ENCODE results near the gene ATRAID.
"Not testable (repeated sequence)": the region's sequence is repeated elsewhere in the genome, so short reads cannot be mapped to it uniquely, and the experiment has no call there.

The ATRAID gene, protein sequence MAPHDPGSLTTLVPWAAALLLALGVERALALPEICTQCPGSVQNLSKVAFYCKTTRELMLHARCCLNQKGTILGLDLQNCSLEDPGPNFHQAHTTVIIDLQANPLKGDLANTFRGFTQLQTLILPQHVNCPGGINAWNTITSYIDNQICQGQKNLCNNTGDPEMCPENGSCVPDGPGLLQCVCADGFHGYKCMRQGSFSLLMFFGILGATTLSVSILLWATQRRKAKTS

DNA sequence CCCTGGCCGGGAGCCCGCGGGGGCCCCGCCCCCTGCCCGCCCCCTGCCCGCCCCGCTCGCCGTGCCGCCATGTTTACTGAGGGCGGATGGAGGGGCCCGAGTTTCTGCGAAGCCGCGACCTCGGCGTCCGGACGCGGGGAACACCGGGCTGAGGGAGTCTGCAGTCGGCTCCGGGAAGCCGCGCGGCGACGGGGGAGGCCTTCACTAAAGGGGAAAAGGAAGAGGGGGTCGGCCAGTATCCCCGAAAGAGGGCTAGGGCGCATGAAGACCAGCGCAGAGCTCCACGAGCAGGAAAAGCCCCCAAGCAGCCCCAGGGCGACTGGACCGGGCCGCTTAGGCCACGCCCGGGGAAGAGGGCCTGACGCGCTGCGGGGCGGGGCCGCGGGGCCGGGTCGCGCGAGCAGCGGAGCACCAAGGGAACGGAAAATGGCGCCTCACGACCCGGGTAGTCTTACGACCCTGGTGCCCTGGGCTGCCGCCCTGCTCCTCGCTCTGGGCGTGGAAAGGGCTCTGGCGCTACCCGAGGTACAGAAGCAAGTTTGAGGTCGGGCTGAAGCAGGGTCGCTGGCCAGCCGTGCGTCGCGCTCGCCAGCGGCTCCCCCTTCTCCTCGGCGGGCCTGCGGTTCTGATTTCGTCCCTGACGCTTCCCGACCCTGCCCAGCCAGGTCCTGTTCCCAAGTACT lies at the start of gene ATRAID, which contains the start of gene SLC5A6:
Gene ATRAID, plus strand, starts transcription at position 99 of the 683 bp plus-strand sequence. Its CDS starts 328 bp downstream, at position 427.
Gene SLC5A6, minus strand, starts transcription at position 326 of the 683 bp plus-strand sequence. CDS start 4,618 bp downstream, outside the sequence.
- DNase-seq (ENCODE audit: low read depth in 2 of 2), result peak; percentile 82 to 88

DNA sequence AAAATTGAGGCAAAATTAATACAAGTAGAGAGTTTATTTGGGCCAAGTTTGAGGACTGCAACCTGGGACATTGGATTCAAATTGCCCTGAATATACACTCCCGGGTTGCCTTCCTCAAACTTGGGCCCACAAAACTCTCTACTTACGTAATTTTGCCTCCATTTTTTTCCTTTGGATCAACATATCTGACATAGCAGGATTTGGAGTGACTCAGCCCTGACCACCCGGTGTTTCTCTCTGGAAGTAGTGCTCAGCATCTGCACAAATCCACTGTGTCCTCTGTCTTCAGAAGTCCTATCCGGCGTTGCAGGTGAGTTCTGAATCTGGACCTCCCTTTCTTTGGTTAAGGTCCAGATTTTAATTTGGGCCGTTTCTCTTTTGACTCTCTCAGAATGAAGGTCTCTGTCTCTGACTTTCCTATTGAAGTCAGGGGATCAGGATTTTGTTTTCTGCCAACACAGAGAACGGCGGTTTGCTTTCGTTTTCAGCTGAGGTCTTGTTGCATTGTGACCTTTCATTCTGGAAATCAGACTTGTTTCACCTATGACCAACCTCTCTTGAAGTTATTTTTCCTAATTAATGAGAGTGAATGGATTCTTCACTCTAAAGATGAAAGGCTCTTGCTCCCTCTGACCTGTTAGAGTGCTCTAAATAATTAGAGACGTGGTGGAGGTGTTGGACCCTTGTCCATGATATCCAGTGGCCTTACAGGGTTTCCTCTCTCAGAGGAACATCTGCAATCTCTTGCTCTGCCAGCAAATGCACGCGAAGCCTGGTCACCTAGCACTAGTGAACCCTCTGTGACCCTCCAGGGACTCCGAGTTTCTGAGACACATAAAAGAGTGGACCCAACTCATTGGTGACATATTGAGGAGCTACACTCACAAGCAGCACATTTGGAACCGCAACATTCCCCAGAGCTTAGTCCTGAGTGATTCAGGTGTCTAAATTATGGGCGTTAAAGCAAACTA lies 49.4 kb upstream of the ATRAID start:
- DNase-seq (ENCODE audit: low read depth in 2 of 2), result no peak

DNA sequence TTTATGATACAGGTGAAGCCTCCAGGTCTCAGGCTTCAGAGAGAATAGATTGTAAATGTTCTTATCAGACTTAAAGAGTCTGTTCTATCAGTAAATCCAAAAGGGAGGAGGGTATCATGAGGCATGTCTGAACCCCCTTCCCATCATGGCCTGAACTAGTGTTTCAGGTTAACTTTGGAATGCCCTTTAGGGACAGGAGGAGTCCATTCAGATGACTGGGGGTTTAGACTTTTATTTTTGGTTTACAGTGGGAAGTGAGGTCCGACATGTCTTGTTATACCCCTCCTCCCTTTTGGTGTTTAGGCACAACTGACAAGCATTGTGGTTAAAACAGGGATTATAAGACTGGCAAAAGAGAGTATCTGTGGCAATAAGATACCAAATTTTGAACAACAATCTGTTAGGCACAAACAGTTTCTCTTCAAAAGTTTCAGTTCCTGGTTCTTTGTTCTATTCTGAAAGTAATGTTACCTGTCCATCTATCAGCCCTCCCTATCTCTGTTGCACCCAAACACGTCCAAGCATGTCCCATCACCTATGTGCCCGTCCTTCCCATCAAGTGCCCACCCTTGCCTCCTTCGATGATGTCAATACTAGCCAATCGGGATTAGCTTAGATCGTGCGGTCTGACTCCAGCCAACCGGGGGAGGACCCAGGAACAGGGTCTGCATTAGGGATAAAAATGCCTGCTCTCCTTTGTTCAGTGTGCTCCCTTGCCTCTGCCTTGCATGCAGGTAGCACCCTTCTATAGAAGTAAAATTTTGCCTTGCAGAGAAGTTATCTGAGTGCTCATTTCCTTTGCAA lies 46.7 kb upstream of the ATRAID start:
- DNase-seq (ENCODE audit: low read depth in 2 of 2), result no peak

DNA sequence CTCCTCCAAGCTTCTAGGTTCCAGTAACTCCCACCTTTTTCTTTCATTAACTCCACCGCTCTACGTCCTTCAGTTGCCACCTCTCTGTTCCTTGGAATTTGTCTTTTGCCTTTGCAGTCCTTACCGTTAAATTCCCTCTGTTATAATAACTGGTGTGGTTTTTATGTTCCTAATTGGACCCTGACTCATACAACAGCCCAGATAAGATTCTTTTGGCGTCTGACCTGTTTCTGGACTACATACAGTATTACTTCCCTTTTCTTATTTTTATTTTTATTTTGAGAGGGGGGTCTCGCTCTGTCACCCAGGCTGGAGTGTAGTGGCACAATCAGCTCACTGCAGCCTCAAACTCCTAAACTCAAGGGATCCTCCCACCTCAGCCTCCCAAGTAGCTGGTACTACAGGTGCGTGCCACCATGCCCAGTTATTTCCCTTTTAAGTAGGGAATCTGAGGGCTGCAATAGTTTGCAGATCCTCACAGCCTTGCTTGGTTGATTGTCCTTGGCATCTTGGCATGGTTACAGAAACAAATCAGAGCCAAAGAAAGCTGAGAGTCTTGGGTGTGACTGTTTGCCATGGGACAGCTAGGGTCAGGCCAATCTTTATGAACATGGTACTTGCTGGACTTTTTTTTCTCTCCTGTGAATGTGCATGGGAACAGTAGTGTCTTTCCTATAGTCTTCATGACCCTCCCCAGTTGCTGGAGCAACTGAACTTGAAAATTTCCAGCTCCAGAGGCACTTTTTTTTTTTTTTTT lies 41.1 kb upstream of the ATRAID start:
- no peak for DNase-seq (ENCODE audit: low read depth in 2 of 2)

DNA sequence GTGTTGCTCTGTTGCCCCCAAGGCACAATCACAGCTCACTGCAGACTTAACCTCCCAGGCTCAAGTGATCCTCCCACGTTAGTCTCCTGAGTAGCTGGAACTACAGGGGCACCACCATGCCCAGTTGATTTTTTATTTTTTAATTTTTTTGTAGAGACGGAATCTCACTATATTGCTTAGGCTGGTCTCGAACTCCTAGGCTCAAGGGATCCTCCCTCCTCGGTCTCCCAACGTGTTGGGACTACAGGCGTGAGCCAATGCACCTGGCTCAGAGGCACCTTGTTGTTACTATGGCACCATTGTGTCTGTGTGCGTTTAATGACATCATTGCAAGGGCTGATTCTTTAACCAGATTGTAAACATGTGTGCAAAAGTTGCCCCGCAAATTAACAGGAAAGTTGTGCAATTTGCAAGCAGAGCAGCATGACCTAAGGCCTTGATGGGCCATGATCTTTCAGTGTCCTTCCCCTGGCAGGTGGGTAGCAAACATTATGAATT lies 40.4 kb upstream of the ATRAID start:
- DNase-seq (ENCODE audit: low read depth in 2 of 2), result no peak

DNA sequence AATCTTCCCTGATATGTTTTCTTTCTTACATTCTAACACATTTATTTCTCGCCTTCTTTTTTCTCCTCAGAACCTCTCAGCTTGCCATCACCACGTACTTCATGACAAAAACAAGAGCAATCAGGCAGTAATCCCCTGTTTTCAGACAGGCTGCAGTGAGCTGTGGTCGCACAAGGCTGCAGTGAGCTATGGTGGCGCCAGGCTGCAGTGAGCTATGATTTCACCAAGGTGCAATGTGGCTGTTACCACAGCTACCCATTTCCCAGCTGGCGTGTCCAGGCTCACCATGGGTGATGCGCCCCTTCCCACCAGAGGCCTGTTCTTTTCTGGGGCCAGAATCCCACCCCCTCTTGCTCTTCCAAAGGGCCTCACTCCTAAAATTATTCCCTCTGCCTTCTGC lies 37.2 kb upstream of the ATRAID start:
- DNase-seq (ENCODE audit: low read depth in 2 of 2), result no peak

DNA sequence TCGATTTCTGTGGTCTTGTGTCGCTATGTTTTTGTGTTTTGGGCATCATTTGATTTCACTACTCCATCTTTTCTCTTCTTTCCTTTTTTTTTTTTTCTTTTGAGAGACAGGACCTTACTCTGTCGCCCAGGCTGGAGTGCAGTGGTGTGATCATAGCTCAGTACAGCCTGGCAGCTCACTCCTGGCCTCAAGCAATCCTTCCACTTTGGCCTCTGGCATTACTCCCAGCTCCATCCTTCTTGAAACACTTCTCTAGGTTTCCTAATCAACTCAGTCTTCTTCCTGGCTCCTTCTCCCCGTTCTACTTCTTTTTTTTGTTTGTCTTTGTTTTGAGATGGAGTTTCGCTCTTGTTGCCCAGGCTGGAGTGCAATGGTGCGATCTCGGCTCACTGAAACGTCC lies 36.5 kb upstream of the ATRAID start:
- DNase-seq (ENCODE audit: low read depth in 2 of 2), result no peak

DNA sequence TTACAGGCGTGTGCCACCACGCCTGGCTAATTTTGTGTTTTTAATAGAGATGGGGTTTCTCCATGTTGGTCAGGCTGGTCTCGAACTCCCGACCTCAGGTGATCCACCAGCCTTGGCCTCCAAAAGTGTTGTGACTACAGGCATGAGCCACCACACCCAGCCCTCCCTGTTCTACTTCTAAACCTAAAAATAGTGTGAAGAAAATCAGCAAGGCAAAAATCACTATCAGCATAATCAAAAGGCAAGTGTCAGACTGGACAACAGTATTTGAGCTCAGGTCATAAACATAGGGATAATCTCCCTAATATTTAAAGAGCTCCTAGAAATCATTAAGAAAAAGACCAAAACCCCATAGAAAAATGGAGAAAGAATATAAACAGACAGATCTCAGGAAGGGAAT lies 36.1 kb upstream of the ATRAID start:
- DNase-seq (ENCODE audit: low read depth in 2 of 2), result not testable (repeated sequence)

DNA sequence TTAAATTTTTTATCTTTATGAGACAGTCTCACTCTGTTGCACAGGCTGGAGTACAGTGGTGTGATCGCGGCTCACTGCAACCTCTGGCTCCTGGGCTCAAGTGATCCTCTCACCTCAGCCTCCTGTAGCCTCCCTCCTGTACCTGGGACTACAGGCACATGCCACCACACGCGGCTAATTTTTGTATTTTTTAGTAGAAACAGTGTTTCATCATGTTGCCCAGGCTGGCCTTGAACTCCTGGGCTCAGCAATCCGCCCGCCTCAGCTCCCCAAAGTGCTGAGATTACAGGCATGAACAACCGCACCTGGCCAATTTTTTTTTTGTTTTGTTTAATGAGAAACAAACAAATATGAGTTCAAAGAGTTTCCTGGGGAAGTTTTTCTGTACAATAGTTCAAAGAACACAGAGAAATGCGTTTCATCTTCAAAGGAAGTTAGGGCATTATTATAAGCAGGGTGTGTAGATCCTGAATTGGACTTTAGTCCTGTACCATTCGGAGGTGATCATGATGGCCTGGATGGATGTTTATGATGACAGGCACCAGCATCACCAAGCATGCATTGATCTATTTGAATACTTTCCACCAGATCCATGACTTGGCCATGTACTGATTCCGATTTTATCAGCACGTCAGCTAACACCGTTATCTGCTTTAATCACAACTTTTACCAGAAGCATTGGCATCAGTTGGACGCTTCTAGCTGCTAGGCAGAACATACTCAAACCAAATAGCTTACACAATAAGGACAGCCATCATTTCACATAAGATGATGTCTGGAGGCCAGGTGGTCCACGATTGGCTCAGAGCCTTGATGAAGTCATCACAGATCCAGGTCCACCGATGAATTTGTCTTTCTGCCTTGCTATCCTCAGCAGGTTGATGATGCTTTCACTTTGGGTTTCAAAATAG lies 34.1 kb upstream of the ATRAID start:
- no peak for DNase-seq (ENCODE audit: low read depth in 2 of 2)

DNA sequence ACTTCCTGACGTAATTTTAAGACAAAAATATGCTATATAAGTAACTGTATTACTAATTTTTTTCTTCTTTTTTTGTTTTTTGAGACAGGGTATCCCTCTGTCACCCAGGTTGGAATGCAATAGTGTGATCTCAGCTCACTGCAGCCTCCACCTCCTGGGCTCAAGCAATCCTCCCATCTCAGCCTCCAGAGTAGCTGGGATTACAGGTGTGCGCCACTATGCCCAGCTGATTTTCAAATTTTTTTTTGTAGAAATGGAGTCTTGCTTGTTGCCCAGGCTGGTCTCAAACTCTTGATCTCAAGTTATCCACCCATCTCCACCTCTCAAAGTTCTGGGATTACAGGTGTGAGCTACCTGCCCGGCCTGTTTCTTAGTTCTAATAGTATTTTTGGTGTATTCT lies 33.4 kb upstream of the ATRAID start:
- DNase-seq (ENCODE audit: low read depth in 2 of 2), result no peak

DNA sequence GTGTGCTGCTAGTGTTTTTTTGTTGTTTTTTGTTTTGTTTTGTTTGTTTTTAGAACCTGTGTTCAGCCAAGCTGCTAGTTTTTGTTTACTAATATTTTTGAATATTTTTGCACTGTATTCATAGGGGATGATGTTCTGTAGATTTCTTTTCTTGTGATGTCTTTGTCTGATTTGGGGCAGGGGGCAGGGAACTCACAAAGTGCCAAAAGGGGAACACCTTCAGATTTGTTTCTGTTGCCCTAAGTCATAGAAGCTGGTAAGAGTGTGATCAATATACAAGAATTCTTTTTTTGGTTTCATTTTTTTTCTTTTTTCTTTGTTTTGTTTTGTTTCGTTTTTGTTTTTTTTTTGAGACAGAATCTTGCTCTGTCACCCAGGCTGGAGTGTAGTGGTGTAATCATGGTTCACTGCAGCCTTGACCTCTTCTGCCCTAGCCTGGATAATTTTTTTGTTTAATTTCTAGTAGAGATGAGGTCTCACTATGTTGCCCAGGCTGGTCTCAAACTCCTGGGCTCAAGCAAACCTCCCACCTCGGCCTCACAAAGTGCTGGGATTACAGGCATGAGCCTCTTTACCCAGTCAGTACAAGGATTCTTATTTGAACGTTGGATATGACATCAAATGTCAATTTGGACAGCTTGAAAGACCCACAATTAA lies 32.4 kb upstream of the ATRAID start:
- no peak for DNase-seq (ENCODE audit: low read depth in 2 of 2)

DNA sequence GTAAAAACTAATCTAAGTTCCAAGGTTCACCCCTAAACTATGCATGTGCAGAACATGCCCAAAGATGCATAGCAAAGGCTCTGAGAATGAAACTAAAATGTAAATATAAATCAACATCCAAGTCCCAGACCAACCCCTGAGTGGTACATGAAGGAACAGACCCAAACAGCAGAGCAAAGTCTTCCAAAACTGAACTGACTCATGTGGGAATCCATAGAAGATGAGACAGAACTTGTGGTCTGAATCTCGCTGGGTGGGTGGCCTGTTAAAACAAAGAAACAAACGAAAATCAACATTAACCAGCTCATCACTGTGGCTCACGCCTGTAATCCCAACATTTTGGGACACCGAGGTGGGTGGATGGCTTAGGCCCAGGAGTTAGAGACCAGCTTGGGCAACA lies 29.5 kb upstream of the ATRAID start:
- no peak for DNase-seq (ENCODE audit: low read depth in 2 of 2)

DNA sequence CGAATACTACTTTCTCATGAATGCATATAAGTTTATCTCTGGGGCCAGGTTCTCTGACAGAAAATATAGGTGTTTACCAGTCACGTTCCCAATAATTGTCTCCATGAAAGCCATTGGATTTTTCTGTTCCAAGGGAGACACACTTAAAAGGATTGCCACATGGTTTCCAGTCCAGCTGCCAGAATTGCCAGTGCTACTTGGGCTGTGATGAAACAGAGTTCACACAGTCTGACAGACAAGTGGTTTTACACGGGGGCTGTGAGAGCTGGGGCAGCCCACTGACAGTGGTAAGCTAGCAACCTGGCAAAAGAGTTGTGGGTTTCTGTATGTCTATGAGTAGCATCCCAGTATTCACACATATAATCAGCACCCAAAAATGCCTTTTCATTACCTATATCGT lies 27.7 kb upstream of the ATRAID start:
- no peak for DNase-seq (ENCODE audit: low read depth in 2 of 2)

DNA sequence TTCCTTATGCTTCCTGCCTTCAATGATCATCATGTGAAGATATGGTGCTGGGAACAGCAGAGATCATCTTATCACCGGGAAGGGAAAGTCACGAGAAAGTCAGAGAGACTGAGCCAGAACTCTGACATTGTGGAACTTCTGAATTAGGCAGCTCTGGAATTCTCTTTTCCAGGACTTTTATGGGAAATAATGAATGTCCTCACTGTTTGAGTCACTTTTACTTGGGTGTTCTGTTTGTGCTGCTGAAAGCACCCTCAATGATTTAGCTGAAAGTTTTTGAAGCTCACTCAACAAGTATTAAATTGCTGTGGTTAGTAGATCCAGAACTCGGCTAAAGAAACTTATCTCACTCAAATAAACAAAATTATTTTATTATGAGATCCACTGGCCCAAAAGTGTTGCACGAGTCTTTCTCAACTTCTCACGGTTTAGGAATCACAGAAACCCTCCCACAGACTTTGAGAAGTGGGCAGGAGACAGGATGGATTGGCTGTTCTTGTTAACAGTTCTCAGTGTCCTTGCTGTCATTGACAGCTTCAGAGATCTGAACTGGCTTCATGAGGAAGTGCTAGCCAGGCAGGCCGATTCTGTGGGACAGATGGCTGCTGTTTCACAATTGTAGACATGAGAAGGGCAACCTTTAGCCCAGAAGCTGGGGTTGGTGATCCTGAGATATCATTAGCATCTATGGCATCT lies 26.4 kb upstream of the ATRAID start:
- DNase-seq (ENCODE audit: low read depth in 2 of 2), result no peak

DNA sequence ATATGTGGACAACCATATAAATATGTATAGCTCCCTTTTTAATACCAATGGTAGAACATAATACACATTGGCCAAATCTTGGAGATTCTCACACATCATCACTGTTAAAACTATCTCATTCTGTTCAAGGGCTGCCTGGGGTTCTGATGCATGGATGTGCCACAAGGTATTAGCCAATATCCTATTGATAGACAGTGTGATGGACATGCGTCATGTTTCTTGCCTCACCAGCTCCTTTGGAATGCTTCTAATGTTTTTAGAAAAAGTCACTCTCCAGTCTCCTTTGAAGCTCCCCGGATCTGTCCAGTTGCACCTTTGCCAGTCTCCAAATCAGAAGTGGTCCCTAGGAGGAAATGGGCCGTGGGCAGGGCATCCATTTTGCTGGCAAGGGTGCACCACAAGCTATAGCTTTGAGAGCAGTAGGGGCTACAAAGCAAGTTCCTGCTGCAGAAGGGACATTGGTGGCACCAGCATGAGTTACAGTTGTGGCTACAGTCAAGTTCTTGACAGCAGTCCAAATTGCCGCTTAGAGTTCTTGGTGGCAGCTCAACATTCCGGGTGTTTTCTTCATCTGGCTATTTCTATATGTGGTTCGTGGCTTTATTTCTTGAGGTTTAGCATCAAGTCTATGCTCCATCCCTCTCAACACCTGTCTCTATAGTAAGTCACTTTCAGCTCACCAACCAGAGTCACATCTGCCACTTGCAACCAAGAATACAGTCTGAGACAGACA lies 25.1 kb upstream of the ATRAID start:
- no peak for DNase-seq (ENCODE audit: low read depth in 2 of 2)

DNA sequence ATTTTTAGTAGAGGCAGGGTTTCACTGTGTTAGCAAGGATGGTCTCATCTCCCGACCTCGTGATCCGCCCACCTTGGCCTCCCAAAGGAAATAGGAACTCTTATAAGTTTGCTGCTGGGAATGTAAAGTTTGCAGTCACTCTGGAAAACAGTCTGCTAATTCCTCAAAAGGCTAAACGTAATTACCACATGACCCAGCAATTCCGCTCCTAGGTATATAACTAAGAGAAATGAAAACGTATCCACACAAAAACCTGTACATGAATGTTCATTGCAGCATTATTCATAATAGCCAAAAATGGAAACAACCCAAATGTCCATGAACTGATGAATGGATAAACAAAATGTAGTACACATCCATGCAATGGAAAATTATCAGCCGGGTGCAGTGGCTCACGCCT lies 21.9 kb upstream of the ATRAID start:
- DNase-seq (ENCODE audit: low read depth in 2 of 2), result no peak

DNA sequence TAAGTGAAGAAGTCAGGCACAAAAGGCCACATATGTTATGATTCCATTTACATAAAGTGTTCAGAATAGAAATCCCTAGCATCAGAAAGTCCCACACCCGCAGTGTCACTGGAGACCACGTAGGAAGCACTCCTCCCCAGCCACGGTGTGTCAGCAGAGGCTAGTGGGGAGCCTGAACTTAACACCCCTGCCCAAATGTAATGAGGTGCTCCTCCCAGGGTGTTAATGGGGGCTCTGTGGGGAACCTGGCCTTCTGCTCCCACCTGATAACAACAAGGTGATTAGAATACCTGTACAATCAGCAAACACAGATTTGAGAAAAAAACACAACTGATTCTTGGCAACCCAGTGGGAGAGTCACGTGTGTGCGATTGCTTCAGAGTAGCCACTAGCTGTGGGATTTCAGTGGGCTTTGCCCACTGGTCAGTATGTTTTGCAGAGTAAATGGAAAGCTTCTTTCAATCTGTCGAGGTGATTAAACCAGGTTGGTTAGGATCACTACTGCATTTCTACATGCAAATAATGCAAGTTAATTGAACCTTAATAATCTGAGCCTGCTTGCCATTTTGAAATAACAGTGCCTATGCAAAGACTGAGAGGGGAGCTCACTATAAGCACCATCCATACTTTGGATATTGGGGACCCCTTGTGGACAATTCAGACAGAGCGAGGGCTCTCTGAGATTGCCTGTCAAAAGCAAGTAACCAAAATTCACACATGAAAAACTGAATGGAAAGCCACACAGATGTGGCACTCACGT lies 20.6 kb upstream of the ATRAID start:
- peak in 1 of 2 donors; percentile 16 for DNase-seq (ENCODE audit: low read depth in 2 of 2)

Measured in stimulated activated CD8-positive, alpha-beta memory T cell treated with anti-CD3 and anti-CD28 coated beads, Interleukin-2, amount 100 ng/mL, for 48 hours (primary cell).